Thoracic aorta (tissue), 2 donors: ENCODE measurements around the gene SRSF7. TPM values are rescaled to one million over a fixed set of nuclear protein-coding genes. Genes with fewer than 3 reads are reported as not detected.

Experiments used
- ATAC-seq: fragments of 150-250 bp; one replicate; pipeline ENCODE4 v1.8.0; 2017; ENCODE audit warnings: low read depth; ENCODE audit not compliant: insufficient number of reproducible peaks, low FRiP score
- DNase-seq: peaks from one replicate; pipeline ENCODE4 v3.0.0-alpha.2; 2020; ENCODE audit warnings: low spot score
- H3K27ac ChIP-seq, 2 donors: fragments of 200-600 bp; sonication (generic); 1 replicate in 1 of 2; 2 replicates in 1 of 2; pipeline ENCODE4 v1.5.1; 2016; ENCODE audit warnings: mild to moderate bottlenecking in 2 of 2, moderate library complexity in 2 of 2
- H3K27me3 ChIP-seq: fragments of 200-600 bp; sonication (generic); replicated peaks from 2 replicates; pipeline ENCODE4 v1.6.0; 2016; ENCODE audit warnings: mild to moderate bottlenecking; ENCODE audit not compliant: insufficient read depth
- H3K36me3 ChIP-seq: fragments of 200-600 bp; sonication (generic); one replicate; pipeline ENCODE4 v1.5.1; 2016
- H3K4me1 ChIP-seq, 2 donors: fragments of 200-600 bp; sonication (generic); 1 replicate in 1 of 2; 2 replicates in 1 of 2; pipeline versions ENCODE4 v1.5.1 to v1.6.0; 2016; ENCODE audit warnings: low read depth in 2 of 2, mild to moderate bottlenecking in 1 of 2; ENCODE audit not compliant: control insufficient read depth in 1 of 2
- H3K4me3 ChIP-seq: fragments of 200-600 bp; sonication (generic); 2 replicates; pipeline ENCODE4 v1.5.1; 2016; ENCODE audit warnings: mild to moderate bottlenecking
- H3K9me3 ChIP-seq: fragments of 200-600 bp; sonication (generic); 2 replicates; pipeline ENCODE4 v1.5.1; 2016
- CTCF ChIP-seq: fragments of 200-600 bp; sonication (generic); IDR thresholded peaks from one replicate; pipeline ENCODE4 v1.5.1; 2019; ENCODE audit warnings: antibody characterized with exemption
- total RNA-seq, 2 donors: library from RNA; depleted of rRNA; stranded (reverse); fragments of >200 nt; gene quantifications; one replicate each; pipeline versions ENCODE4 v1.1.0 to v1.2.3, GENCODE V29; 2016

SRSF7 gene
- total RNA-seq, 2 donors from 2014 or later: 97.5 to 141 TPM

GRCh38 chr2:38748943-38749804 lies 2.0 kb downstream of the SRSF7 start:
- H3K4me3 ChIP-seq: peak overlapping the region; percentile 93
- peaks cover 46% of the 10 kb centered on the region for H3K36me3 ChIP-seq
- H3K27ac ChIP-seq: no peak overlapping the region
- no peaks in the 10 kb centered on the region for H3K9me3 ChIP-seq
- no peak for TF ChIP-seq CTCF
- peaks cover 29 to 56% of the 10 kb centered on the region in 2 donors for H3K4me1 ChIP-seq
- no peak for DNase-seq
- ATAC-seq: no peak
- no peaks in the 10 kb centered on the region for H3K27me3 ChIP-seq

- Histone ChIP-seq H3K27me3 (no peaks in the 10 kb centered on the region), H3K9me3 (no peaks in the 10 kb centered on the region), H3K4me3 (no peak overlapping the region), H3K36me3 (peaks cover 48% of the 10 kb centered on the region), H3K27ac (peak overlapping the region in 1 of 2 donors; percentile 3), H3K4me1 (peaks cover 32 to 57% of the 10 kb centered on the region in 2 donors)
- DNase-seq: no peak
- TF ChIP-seq CTCF: no peak
- ATAC-seq: no peak
Observed at GRCh38 chr2:38748391-38748790, 2.8 kb downstream of the SRSF7 start.

- peaks cover 32 to 57% of the 10 kb centered on the region in 2 donors for H3K4me1 ChIP-seq
- no peak for DNase-seq
- no peak overlapping the region for H3K4me3 ChIP-seq
- H3K27me3 ChIP-seq: no peaks in the 10 kb centered on the region
- no peak for ATAC-seq
- H3K9me3 ChIP-seq: no peaks in the 10 kb centered on the region
- peaks cover 48% of the 10 kb centered on the region for H3K36me3 ChIP-seq
- TF ChIP-seq CTCF: no peak
- H3K27ac ChIP-seq: peak overlapping the region in 1 of 2 donors; percentile 3
Observed at GRCh38 chr2:38747819-38748218, 3.3 kb downstream of the SRSF7 start.

GRCh38 chr2:38747007-38747424 lies 4.1 kb downstream of the SRSF7 start:
- no peak overlapping the region for H3K27ac ChIP-seq
- no peak overlapping the region for H3K4me3 ChIP-seq
- peaks cover 48% of the 10 kb centered on the region for H3K36me3 ChIP-seq
- DNase-seq (no peak), ATAC-seq (no peak)
- no peak for TF ChIP-seq CTCF
- peaks cover 32 to 56% of the 10 kb centered on the region in 2 donors for H3K4me1 ChIP-seq
- H3K27me3 ChIP-seq: no peaks in the 10 kb centered on the region
- H3K9me3 ChIP-seq: no peaks in the 10 kb centered on the region

GRCh38 chr2:38745267-38745666 lies 5.9 kb downstream of the SRSF7 start:
- H3K27ac ChIP-seq: no peak overlapping the region
- no peaks in the 10 kb centered on the region for H3K27me3 ChIP-seq
- ATAC-seq (no peak), DNase-seq (no peak)
- H3K4me1 ChIP-seq: peaks cover 36 to 50% of the 10 kb centered on the region in 2 donors
- H3K36me3 ChIP-seq: peaks cover 52% of the 10 kb centered on the region
- no peak overlapping the region for H3K4me3 ChIP-seq
- TF ChIP-seq CTCF: no peak
- H3K9me3 ChIP-seq: no peaks in the 10 kb centered on the region
